Measurements from ENCODE around the gene CANT1.

Gene CANT1

DNA sequence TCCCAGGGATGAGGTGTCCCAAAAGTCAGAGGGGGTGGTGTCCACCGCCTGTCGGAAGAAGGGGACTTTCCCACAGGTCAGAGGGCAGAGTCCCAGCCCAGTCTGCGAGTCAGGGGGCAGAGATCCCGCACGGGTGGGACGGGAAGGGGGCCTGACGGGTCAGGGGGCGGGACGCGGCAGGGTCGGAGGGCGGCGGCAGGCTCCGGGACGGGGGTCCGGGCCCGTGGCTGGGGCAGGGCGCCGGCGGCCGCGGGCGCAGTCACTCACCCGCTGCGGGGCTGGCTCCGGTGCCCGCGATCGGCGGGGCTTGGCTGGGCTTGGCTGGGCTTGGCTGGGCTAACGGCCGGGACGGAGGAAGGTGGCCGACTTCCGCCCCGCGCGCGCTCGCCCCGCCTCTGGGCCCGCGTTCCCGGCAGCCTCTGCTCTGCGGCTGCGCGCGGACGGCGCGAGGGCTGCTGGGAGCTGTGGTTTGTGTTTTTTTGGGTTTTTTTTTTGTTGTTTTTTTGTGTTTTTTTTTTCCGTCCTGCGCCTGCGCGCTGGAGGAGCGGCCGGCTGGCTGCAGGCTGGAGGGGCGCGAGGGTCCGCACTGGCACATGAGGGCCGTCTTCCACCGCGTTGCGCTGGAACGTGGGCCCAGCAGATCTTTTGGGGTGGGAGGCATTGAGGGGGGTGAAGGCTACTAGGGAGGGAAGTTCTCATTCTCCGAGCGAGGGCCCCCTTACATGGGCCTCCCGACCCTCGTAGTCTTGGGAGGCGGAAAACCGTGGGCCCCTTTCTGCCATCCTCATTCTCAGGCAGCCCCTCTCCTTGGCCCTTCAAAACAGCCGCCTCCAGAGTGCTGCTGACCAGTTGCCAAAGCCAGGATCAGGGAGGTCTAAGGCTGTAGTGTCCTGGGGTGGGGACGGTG is at the start of gene CANT1:
TSS of gene CANT1 (minus strand) at position 368 of the 907 bp plus-strand sequence. CDS start 12,142 bp downstream, outside the sequence.
- in situ Hi-C loops (cut with MboI; ENCODE audit: low sequenced_read_pairs): no loop called here

DNA sequence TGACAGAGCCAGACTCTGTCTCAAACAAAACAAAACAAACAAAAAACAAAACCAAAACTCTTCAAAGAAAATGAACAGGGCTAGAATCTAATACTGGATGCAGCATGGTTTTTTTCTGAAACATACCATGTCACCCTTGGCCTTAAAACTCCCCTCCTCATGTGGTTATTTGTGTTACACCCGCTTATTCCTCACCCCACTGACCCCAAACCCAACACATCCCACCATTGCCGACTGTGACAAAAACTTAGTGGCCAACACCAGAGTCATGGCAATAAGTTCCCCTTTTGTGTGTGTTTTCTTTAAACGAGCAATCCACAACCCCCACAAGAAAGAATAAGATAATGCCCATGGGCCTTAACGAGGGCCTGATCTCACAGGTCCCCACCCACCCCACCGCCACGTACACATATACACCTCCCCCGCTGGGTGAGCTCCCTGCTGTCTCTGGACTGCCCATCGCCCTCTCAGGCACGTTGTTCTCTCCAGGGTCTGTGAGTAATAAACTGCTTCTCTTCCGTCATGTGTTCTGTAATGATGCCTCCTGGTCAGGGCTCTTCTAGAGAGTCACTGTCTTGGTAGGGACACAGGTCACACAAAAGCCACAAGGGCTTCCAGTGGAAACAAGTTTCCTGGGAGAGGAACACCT is 48.3 kb upstream of the CANT1 start:
- in situ Hi-C loops (cut with MboI; ENCODE audit: low sequenced_read_pairs): loop anchor here (25.0 kb wide), 1 partner anchor 329 kb away; no protein-coding TSS in a partner anchor

DNA sequence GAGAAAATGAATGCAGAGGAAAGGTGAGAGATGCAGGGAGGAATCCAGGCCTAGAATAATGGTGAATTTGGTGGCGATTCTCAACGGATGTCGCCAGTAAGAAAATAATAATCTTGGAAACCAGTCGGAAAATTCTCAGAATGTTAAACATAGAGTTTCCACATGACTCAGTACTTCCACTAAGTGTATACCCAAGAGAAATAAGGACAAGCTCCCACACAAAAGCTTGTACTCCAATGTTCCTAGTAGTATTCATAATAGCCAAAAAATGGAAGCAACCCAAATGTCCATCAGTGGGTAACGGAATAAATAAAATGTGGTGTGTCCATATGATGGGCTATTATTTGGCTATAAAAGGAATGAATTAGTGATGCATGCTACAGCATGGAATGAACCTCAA is 45.6 kb upstream of the CANT1 start:
- in situ Hi-C loops (cut with MboI; ENCODE audit: low sequenced_read_pairs): loop anchor here (25.0 kb wide), 1 partner anchor 332 kb away; no protein-coding TSS in a partner anchor

DNA sequence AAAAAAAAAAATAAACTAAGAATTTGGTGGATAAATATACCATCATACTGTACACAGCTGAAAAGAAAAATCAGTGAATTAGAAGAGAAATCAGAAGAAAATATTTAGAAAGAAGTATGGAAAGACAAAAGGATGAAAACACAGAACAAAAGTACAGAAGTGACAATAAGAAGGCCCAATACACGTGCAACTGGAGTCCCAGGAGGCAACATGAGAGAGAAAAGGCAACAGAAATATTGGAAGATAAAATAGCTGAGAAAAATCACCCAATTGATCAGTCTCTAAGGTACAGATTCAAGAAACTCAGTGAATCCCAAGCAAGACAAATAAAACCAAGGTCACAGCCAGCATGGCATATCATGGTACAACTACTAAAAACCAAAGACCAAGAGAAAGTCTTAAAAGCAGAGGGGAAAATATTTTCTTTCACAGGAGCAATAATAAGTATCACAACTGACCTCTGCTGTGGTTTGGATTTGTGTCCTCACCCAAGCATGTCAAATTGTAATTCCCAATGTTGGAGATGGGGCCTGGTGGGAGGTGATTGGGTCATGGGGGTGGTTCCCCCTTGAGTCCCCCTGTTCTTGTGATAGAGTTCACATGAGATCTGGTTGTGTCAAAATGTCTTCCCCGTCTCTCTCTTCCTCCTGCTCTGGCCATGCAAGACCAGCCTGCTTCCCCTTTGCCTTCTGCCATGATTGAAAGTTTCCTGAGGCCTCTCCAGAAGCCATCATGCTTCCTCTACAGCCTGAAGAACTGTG is 44.8 kb upstream of the CANT1 start:
- in situ Hi-C loops (cut with MboI; ENCODE audit: low sequenced_read_pairs): loop anchor here (25.0 kb wide), 1 partner anchor 333 kb away; no protein-coding TSS in a partner anchor

DNA sequence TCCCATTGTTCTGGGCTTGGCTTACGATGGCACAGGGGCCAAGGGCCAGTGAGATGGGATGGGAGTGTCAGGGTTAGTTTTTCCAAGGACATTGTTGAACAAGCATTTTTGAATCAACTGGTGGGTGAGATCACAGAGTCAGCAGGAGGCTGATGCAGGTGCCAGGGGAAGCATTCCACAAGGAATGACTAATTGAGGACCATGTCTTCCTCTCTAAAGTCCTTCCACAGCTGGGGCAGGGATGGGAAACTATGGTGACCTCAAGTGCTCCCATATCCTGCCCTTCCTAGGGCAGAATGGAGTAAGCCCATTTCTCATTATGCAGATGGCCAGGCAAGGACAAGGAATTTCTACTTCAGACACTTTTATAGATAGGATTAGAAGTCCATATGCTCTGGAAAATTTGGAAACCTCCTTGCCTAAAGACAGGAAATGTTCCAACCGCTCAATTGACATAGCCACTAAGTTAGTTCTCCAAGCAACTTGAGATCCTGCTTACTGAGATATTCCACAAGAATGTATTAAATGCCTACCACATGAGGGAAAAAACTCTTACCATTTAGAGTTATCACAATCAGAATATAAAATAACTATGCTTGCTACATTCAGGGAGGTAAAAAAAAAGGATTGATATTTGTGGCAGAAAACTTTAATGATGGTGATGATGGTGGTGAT is 43.8 kb upstream of the CANT1 start:
- in situ Hi-C loops (cut with MboI; ENCODE audit: low sequenced_read_pairs): loop anchor here (25.0 kb wide), 1 partner anchor 334 kb away; no protein-coding TSS in a partner anchor

DNA sequence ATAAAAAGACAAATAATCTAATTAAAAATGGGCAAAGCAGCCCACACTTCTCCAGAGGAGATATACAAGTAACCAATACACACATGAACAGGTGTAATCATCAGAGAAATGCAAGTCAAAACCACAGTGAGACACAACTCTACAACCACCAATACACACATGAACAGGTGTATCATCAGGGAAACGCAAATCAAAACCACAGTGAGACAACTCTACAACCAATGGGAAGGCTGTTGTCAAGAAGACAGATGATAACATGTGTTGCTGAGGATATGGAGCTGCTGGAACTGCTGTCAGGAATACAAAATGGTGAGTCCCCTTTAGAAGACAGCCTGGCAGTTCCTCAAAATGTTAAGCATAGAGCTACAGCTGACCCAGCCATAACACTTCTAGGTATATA is 42.6 kb upstream of the CANT1 start:
- in situ Hi-C loops (cut with MboI; ENCODE audit: low sequenced_read_pairs): loop anchor here (25.0 kb wide), 1 partner anchor 335 kb away; no protein-coding TSS in a partner anchor

DNA sequence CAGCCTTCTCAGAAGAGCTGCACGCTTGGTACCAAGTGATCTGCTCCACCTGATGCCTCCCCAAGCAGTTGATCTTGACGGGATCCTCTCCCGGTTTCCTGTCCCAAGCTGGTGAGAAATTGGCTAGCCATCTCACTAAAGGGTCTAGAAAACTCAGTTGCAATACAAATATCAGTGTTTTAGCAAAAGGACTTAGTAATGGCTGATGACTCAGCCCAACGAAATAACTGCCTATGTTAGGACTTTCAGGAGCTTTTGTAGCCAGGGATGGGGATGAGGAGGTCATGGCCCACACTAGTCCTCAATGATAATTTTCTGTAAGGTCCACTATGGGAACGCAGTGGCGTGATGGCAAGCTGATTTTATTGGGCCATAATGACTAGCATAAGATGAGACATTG is 41.7 kb upstream of the CANT1 start:
- in situ Hi-C loops (cut with MboI; ENCODE audit: low sequenced_read_pairs): loop anchor here (25.0 kb wide), 1 partner anchor 336 kb away; no protein-coding TSS in a partner anchor

DNA sequence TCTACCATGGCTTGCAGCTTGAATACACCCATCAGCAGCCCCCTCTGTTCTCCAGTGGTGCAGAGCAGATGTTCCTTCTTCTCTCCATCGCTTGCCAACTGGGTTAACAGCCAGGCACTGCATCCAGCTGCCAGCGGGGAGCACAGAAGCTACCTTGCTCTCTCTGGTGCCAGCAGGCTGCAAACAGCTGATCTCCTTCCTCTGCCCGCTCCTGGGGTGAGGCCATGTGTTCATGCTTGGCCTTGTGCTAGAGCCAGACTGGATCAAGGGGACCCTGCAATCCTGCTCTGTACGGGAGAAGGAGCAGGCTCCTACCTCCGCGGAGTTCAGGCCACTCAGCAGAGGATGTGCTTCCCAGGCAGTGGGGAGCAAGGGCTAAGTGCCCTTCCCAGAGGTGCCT is 41.0 kb upstream of the CANT1 start:
- in situ Hi-C loops (cut with MboI; ENCODE audit: low sequenced_read_pairs): loop anchor here (25.0 kb wide), 1 partner anchor 337 kb away; no protein-coding TSS in a partner anchor

DNA sequence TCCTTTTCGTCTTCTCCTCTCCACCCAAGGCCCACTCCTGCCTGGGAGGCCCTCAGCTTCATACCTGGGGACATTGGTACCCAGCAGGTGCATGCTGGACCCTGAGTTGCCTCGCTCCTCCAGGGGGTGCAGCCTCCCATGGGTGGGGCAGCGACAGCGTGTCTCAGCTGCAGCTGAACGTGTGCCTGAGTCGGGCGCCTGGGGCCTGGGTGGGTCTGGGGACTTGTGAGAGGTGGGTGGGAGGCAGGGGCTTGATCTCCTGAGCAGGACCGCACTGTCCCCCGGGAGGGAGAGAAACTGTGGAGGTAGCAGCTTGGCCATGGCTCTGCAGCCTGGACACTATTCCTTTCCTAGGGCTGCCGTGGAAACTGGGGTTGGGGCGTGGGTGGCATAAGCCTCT is 40.3 kb upstream of the CANT1 start:
- in situ Hi-C loops (cut with MboI; ENCODE audit: low sequenced_read_pairs): loop anchor here (25.0 kb wide), 1 partner anchor 337 kb away; no protein-coding TSS in a partner anchor

DNA sequence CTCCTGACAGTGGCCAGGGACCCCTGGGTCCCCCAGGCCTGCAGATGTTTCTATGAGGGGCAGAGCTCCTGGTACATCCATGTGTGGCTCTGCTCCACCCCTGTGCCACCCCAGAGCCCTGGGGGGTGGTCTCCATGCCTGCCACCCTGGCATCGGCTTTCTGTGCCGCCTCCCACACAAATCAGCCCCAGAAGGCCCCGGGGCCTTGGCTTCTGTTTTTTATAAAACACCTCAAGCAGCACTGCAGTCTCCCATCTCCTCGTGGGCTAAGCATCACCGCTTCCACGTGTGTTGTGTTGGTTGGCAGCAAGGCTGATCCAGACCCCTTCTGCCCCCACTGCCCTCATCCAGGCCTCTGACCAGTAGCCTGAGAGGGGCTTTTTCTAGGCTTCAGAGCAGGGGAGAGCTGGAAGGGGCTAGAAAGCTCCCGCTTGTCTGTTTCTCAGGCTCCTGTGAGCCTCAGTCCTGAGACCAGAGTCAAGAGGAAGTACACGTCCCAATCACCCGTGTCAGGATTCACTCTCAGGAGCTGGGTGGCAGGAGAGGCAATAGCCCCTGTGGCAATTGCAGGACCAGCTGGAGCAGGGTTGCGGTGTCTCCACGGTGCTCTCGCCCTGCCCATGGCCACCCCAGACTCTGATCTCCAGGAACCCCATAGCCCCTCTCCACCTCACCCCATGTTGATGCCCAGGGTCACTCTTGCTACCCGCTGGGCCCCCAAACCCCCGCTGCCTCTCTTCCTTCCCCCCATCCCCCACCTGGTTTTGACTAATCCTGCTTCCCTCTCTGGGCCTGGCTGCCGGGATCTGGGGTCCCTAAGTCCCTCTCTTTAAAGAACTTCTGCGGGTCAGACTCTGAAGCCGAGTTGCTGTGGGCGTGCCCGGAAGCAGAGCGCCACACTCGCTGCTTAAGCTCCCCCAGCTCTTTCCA is 39.5 kb upstream of the CANT1 start:
- in situ Hi-C loops (cut with MboI; ENCODE audit: low sequenced_read_pairs): no loop called here

DNA sequence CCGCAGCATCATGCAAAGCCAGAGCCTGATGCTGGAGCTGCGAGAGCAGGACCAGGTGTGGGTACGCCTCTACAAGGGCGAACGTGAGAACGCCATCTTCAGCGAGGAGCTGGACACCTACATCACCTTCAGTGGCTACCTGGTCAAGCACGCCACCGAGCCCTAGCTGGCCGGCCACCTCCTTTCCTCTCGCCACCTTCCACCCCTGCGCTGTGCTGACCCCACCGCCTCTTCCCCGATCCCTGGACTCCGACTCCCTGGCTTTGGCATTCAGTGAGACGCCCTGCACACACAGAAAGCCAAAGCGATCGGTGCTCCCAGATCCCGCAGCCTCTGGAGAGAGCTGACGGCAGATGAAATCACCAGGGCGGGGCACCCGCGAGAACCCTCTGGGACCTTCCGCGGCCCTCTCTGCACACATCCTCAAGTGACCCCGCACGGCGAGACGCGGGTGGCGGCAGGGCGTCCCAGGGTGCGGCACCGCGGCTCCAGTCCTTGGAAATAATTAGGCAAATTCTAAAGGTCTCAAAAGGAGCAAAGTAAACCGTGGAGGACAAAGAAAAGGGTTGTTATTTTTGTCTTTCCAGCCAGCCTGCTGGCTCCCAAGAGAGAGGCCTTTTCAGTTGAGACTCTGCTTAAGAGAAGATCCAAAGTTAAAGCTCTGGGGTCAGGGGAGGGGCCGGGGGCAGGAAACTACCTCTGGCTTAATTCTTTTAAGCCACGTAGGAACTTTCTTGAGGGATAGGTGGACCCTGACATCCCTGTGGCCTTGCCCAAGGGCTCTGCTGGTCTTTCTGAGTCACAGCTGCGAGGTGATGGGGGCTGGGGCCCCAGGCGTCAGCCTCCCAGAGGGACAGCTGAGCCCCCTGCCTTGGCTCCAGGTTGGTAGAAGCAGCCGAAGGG is 38.6 kb upstream of the CANT1 start:
- in situ Hi-C loops (cut with MboI; ENCODE audit: low sequenced_read_pairs): no loop called here

DNA sequence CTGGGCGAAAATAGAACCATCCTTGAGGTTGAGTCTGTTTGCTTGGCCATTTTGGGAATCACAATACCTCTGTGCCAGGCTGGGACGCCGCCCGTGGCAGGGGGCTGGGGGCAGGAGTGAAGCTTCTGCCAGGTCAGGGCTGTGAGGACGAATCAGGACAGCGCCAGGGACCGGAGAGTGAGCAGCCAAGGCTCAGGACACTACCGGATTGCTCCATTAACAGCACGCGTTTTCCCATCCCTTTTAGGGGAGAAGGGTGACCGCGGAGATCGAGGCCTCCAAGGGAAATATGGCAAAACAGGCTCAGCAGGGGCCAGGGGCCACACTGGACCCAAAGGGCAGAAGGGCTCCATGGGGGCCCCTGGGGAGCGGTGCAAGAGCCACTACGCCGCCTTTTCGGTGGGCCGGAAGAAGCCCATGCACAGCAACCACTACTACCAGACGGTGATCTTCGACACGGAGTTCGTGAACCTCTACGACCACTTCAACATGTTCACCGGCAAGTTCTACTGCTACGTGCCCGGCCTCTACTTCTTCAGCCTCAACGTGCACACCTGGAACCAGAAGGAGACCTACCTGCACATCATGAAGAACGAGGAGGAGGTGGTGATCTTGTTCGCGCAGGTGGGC is 37.8 kb upstream of the CANT1 start:
- in situ Hi-C loops (cut with MboI; ENCODE audit: low sequenced_read_pairs): no loop called here

DNA sequence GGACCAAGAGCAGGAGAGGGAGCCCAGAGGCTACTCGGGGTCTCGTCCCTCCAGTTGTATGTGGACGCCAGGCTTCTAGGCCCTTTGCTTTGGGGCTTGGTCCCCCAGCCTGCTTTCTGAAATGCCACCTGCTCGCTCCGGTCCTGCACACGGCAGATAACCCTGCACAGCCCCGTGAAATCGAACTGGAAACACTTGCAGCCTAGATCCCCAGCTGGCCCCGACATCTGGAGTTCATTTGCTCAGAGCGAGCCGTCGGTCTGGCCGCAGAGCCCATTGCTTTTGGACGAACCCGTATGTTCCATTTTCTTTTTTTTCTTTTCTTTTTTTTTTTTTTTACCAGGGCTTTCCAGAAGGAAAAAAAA is 37.3 kb upstream of the CANT1 start:
- in situ Hi-C loops (cut with MboI; ENCODE audit: low sequenced_read_pairs): no loop called here

DNA sequence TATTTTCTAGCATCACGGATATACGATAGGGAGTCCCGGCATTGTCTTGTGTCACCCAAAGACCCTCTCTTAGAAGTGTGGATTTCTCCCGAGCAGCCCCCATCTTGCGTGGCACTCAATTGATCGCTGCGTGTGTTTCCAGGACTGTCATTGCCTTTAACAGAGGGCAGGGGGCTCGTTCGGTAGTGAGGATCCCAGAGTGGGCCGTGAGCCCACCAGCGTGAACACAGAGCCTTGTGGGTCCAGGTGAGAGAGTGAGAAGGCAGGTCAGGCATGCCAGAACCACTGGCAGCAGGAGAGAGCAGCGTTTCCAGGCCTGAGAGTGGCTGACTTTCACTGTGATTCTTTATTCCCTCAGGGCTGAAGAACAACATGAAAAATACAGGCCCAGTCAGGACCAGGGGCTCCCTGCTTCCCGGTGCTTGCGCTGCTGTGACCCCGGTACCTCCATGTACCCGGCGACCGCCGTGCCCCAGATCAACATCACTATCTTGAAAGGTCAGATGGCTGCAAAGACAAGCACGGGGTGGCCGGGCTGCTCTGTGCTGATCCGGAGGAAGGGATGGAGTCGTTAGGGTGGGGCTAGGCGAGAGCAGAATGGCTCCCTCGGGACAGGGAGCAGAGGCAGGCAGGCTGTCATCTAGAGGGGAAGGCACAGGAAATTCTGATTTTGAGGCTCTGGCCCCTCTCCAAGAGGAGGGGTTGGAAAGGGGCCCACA is 36.8 kb upstream of the CANT1 start:
- in situ Hi-C loops (cut with MboI; ENCODE audit: low sequenced_read_pairs): no loop called here

DNA sequence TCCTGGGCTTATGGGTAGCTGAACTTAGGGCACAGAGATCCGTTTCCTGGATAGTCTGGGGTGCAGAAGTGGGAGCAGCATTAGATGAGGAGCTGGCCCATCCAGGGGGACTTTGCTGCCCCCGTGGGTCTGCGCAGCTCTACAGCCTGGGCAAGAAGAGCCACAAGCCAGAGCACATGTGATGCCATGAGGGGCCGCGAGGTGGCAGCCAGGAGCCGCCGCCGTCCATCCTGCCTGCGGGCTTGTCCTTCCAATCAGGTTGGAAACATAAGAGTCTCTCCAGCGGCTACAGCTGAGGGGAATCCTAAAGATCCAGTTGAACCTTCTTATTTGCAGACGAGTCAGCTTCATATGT is 36.3 kb upstream of the CANT1 start:
- in situ Hi-C loops (cut with MboI; ENCODE audit: low sequenced_read_pairs): no loop called here

DNA sequence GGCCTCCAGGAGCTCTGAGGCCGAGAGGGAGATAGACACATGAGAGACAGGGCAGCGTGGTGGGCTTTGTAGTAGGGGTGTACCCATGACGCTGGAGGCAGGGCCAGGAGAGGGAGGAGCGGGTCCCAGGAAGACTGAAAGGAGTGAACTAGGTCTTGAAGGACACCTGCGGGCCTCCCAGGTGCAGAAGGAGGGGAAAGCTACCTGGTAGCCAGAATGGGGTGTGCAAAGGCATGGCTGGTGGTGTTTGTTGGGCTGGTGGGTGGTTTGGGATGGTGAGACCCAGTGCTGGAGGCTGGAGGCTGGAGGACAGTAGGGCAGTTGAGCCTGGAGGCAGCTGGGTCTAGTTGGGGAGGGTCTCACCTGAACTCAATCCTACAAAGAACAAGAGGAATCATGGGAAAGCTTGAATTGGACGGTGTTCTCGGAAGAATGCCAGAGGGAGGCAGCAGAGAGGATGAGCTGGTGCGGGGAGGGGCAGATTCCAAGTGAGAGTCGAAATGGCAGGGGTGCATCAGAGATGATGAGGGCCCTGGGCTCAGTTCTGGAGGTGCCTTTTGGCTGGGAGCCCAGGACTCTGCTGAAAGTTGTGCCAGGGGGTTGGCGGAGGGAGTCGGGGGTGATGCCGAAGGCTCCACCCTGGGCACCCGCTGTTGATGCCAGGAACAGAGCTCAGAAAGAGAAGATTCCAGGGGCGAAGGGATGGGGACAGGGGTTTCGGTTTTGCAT is 35.6 kb upstream of the CANT1 start:
- in situ Hi-C loops (cut with MboI; ENCODE audit: low sequenced_read_pairs): no loop called here

DNA sequence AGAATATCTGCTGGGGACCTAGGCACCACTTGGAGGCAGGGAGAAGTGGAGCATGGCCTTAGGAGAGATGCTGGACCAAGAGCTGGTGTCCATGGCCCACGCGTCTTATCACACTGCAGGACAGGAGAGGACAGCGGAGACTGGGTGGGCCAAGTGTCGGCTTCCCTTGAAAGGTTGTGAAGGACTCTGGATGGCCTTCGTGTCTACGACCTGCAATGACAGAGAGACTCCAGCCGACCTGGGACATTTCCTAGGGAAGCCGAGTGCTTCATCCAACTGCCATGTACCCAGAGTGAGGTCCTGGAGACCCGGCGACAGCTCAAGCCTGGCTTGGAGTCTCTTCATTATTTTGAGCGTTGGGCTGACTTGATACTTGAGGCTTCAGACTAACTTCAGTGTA is 34.9 kb upstream of the CANT1 start:
- in situ Hi-C loops (cut with MboI; ENCODE audit: low sequenced_read_pairs): no loop called here
